Retinal pigment epithelial cell (primary cell): ENCODE results near the gene NUP133.

Source experiments
- DNase-seq: peaks from one replicate; pipeline ENCODE4 v3.0.0-alpha.2; 2010; ENCODE audit warnings: low read depth
- H3K4me3 ChIP-seq: 2 replicates; pipeline ENCODE4 v1.5.1; 2011; ENCODE audit warnings: mild to moderate bottlenecking, low read length, control low read depth, moderate library complexity
- CTCF ChIP-seq: conservative IDR thresholded peaks from 2 replicates; pipeline ENCODE4 v1.5.1; 2011; ENCODE audit warnings: low read depth, low read length, control low read depth, inconsistent platforms

The NUP133 gene

GRCh38 chr1:229547542-229547941 lies 39.4 kb upstream of the NUP133 start:
- TF ChIP-seq CTCF = no peak

GRCh38 chr1:229544587-229544986 lies 36.4 kb upstream of the NUP133 start:
- no peak for TF ChIP-seq CTCF
- no peak for DNase-seq
- no peak overlapping the region for H3K4me3 ChIP-seq

More at GRCh38 chr1:229547542-229547941, 39.4 kb upstream of the NUP133 start:
- no peak for DNase-seq
- no peak overlapping the region for H3K4me3 ChIP-seq

- H3K4me3 ChIP-seq = no peak overlapping the region
- TF ChIP-seq CTCF = no peak
- DNase-seq = no peak
Observed at GRCh38 chr1:229539863-229540506, 31.8 kb upstream of the NUP133 start.

- no peak for TF ChIP-seq CTCF
- no peak overlapping the region for H3K4me3 ChIP-seq
- DNase-seq = no peak
Observed at GRCh38 chr1:229538945-229539344, 30.8 kb upstream of the NUP133 start.

- TF ChIP-seq CTCF = no peak
- no peak overlapping the region for H3K4me3 ChIP-seq
- DNase-seq = no peak
Observed at GRCh38 chr1:229537894-229538293, 29.8 kb upstream of the NUP133 start.

GRCh38 chr1:229536982-229537381 lies 28.8 kb upstream of the NUP133 start:
- no peak for TF ChIP-seq CTCF
- no peak overlapping the region for H3K4me3 ChIP-seq
- DNase-seq = no peak

GRCh38 chr1:229535230-229535629 lies 27.1 kb upstream of the NUP133 start:
- H3K4me3 ChIP-seq = no peak overlapping the region
- DNase-seq = no peak
- TF ChIP-seq CTCF = no peak
